Ovary (tissue), 9 donors: Measurements from ENCODE around the gene PLA2G2D. TPM values are rescaled to one million over a fixed set of nuclear protein-coding genes. Genes with fewer than 3 reads are reported as not detected.

Source experiments
- DNase-seq, 5 donors: peaks; one replicate each; pipeline ENCODE4 v3.0.0-alpha.2; 2019 to 2020
- H3K27ac ChIP-seq, 2 donors: fragments of 200-600 bp; one replicate each; pipeline versions ENCODE4 v1.5.1 to v1.8.0; 2019 to 2022
- H3K27me3 ChIP-seq: fragments of 200-600 bp; one replicate; pipeline ENCODE4 v1.8.0; 2022
- H3K36me3 ChIP-seq: fragments of 200-600 bp; sonication (generic); one replicate; pipeline ENCODE4 v1.5.1; 2019
- H3K4me1 ChIP-seq: one replicate; pipeline ENCODE4 v1.8.1; 2013; ENCODE audit warnings: mild to moderate bottlenecking, moderate library complexity; ENCODE audit not compliant: insufficient read depth
- H3K4me3 ChIP-seq: fragments of 200-600 bp; sonication (generic); one replicate; pipeline ENCODE4 v1.5.1; 2017
- H3K9me3 ChIP-seq, 2 donors: fragments of 200-600 bp in 1 of 2; sonication (generic) in 1 of 2; one replicate each; pipeline versions ENCODE4 v1.5.1 to v1.8.1; 2013 to 2019; ENCODE audit warnings: mild to moderate bottlenecking in 1 of 2, moderate library complexity in 1 of 2
- EP300 ChIP-seq: sonication (generic); formaldehyde crosslinking; IDR thresholded peaks from one replicate; pipeline ENCODE4 v1.6.1; 2017; ENCODE audit warnings: antibody characterized with exemption
- POLR2A ChIP-seq: fragments of 450-650 bp; IDR thresholded peaks from one replicate; pipeline ENCODE4 v1.6.1; 2017; ENCODE audit warnings: antibody characterized with exemption, mild to moderate bottlenecking, moderate library complexity
- WGBS, 3 donors: extraction: QIAGEN DNeasy Blood & Tissue Kit in 1 of 3; methylation state at CpG; one replicate each; pipeline versions ENCODE4 v1.1.5 to v1.1.7; 2013 to 2017; 5-methylcytosine and 5-hydroxymethylcytosine counted together
- intact Hi-C, 4 donors: fragments of 100-400 bp; cut with DNase I; formaldehyde crosslinking; loops; one replicate each; pipeline versions ENCODE4 v1.11.0 to v1.15.1; 2022 to 2023
- polyA plus RNA-seq, 2 donors: library from polyadenylated mRNA; stranded (reverse); fragments of 200-250 nt in 1 of 2; fragments of 350-450 nt in 1 of 2; fragmentation: Illumina TruSeq in 1 of 2; extraction: RNeasy Lipid Tissue Mini Kit (QIAGEN cat#74804) in 1 of 2; gene quantifications; one replicate each; pipeline ENCODE4 v1.2.3, GENCODE V29; 2013 to 2014
- total RNA-seq, 7 donors: library from RNA; depleted of rRNA in 2 of 7; stranded (reverse); fragments of >200 nt in 2 of 7; fragmentation: NEBNext Ultra II Directional in 3 of 7; extraction: Animal tissue kit (Norgen Biotek cat#: 25700) in 3 of 7; gene quantifications; one replicate each; pipeline versions ENCODE4 v1.1.0 to v1.2.4, GENCODE V29; 2016 to 2023
- TF ChIP-seq, protein P1 (sequence below), 3 donors: fragments of 450-650 bp in 2 of 3; fragments of 200-600 bp in 1 of 3; IDR thresholded peaks; one replicate each; pipeline versions ENCODE4 v1.5.1 to v1.8.0; 2016 to 2022; ENCODE audit warnings: antibody characterized with exemption in 3 of 3, mild to moderate bottlenecking in 1 of 3
- donor health status: DM: no; HTN: no; CAD: no; lungs with moderate emphysema.
- donor health status: DM: no; HTN: no; CAD: no.
- donor health status: Bipolar disorder and iron deficiency.
- donor health status: DM: yes; HTN: yes; CAD: no.
- donor health status: DM: no; HTN: no; CAD: no.
- donor health status: DM: yes; HTN: yes; CAD: no.

The PLA2G2D gene
- total and polyA plus RNA-seq, 9 donors: 0.12 to 2.1 (median 0.12) TPM; not detected in 6

DNA sequence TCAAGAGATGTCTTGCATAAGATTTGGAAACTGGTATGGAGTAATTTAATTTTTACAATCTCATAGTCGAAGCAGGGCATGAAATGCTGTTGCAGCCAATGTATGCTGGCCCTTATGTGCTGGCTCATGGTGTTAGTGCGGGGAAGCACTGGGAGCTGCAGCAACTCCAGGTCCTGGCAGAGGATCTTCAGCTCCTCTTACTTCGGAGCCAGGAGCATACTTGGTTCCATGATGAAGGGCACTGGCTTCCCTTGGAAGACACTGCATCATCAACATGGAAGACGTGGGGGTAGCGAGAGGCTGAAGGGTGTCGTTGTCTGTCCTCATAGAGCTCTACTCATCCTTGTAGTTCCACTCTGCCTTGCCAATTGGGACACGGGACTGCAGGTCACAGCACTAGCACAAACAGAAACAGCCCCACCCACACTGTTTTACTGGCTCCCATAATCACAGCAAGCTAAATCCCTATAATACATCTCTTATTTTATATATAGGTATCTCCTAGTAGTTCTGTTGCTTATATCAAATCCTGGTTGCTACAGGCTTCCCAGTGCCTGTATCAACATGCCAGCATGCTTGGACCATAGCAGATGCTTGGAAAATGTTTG lies 22.4 kb downstream of the PLA2G2D start:
- no peaks in the 10 kb centered on the region for H3K36me3 ChIP-seq
- TF ChIP-seq, protein P1, sequence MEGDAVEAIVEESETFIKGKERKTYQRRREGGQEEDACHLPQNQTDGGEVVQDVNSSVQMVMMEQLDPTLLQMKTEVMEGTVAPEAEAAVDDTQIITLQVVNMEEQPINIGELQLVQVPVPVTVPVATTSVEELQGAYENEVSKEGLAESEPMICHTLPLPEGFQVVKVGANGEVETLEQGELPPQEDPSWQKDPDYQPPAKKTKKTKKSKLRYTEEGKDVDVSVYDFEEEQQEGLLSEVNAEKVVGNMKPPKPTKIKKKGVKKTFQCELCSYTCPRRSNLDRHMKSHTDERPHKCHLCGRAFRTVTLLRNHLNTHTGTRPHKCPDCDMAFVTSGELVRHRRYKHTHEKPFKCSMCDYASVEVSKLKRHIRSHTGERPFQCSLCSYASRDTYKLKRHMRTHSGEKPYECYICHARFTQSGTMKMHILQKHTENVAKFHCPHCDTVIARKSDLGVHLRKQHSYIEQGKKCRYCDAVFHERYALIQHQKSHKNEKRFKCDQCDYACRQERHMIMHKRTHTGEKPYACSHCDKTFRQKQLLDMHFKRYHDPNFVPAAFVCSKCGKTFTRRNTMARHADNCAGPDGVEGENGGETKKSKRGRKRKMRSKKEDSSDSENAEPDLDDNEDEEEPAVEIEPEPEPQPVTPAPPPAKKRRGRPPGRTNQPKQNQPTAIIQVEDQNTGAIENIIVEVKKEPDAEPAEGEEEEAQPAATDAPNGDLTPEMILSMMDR (IDR thresholded peaks at IDR 0.05): no peak
- TF ChIP-seq EP300 (no peak), POLR2A (no peak)

DNA sequence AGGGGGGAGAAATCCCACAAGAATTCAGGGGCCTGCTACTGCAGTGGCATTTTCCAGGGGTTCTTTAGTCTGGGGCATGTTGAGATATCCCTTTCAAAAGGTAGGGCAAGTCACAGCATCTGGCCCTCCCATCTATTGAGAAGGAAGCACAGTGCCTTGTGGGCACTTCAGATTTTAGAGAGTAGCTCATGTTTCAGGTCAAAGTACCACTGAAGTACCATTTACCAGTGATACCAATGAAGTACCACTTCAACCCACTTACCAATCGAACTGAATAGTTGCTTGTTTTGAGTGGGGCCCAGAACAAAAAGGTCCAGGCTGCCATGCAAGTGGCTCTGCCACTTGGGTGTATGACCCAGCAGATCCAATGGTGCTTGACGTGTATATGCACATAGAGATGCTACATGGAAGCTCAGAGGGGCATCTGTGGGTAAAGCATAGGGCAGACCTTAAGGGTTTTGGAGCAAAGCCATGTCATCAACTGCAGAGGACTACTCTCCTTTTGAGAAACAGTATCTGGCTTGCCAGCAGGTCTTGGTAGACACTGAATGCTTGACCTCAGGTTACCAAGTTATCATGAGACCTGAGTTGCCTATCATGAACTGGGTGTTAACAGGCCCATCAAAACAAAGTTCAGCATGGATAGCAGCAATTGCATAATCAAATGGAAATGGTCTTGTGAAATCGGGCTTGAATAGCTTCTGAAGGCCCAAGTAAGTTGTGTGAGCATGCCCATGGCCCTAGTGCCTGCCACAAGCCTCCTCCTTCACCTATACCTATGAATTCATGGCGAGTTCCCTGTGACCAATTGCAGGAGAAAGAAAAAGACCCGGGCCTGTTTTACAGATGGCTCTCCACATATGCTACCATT lies 23.5 kb downstream of the PLA2G2D start:
- no peak for TF ChIP-seq POLR2A
- TF ChIP-seq, protein P1 (IDR thresholded peaks at IDR 0.05): no peak
- TF ChIP-seq EP300: no peak
- Histone ChIP-seq H3K9me3 (no peaks in the 10 kb centered on the region), H3K4me3 (no peak overlapping the region), H3K27me3 (no peaks in the 10 kb centered on the region), H3K36me3 (no peaks in the 10 kb centered on the region), H3K4me1 (peaks cover 10% of the 10 kb centered on the region), H3K27ac (no peak overlapping the region)
- intact Hi-C loops: loop anchor here in 1 of 4 donors (5.0 kb wide), 1 partner anchor 57 kb away; no protein-coding TSS in a partner anchor
- 86 to 91% (median 89%) methylated on average over 5 of the region's 5 CpGs for WGBS, 3 donors
- DNase-seq: no peak

More for the DNA sequence above, 22.4 kb downstream of the PLA2G2D start:
- intact Hi-C loops: loop anchor here in 1 of 4 donors (5.0 kb wide), 1 partner anchor 55 kb away; no protein-coding TSS in a partner anchor
- no peak overlapping the region for H3K4me3 ChIP-seq
- H3K27me3 ChIP-seq: no peaks in the 10 kb centered on the region
- H3K27ac ChIP-seq: no peak overlapping the region
- 90 to 94% (median 91%) methylated on average over 7 of the region's 7 CpGs for WGBS, 3 donors
- DNase-seq: no peak
- no peaks in the 10 kb centered on the region for H3K9me3 ChIP-seq
- peaks cover 10% of the 10 kb centered on the region for H3K4me1 ChIP-seq

GRCh38 chr1:20093940-20094391 lies 25.4 kb downstream of the PLA2G2D start:
- Histone ChIP-seq H3K36me3 (no peaks in the 10 kb centered on the region), H3K27me3 (no peaks in the 10 kb centered on the region), H3K27ac (peak overlapping the region in 1 of 2 donors; percentile 49), H3K4me3 (no peak overlapping the region), H3K9me3 (no peaks in the 10 kb centered on the region), H3K4me1 (peaks cover 10% of the 10 kb centered on the region)
- WGBS, 3 donors: 41 to 52% (median 46%) methylated on average over 5 of the region's 5 CpGs
- peak; percentile 46 to 88 (median 72) for DNase-seq
- TF ChIP-seq POLR2A: no peak
- TF ChIP-seq EP300: peak; percentile 27
- TF ChIP-seq, protein P1 (IDR thresholded peaks at IDR 0.05): no peak
- intact Hi-C loops: no loop called here

- H3K9me3 ChIP-seq: no peaks in the 10 kb centered on the region
- TF ChIP-seq EP300 (no peak), POLR2A (no peak)
- TF ChIP-seq, protein P1 (IDR thresholded peaks at IDR 0.05): no peak
- no peaks in the 10 kb centered on the region for H3K27me3 ChIP-seq
- peak overlapping the region in 1 of 2 donors; percentile 49 for H3K27ac ChIP-seq
- no peak overlapping the region for H3K4me3 ChIP-seq
- intact Hi-C loops: no loop called here
- H3K4me1 ChIP-seq: peaks cover 10% of the 10 kb centered on the region
- no peak for DNase-seq
- WGBS, 3 donors: 89 to 93% (median 91%) methylated on average over 5 of the region's 5 CpGs
- H3K36me3 ChIP-seq: no peaks in the 10 kb centered on the region
Measured at GRCh38 chr1:20093303-20093702, 26.0 kb downstream of the PLA2G2D start.
